PC-3 (cell line): ENCODE measurements around the gene TFB1M. TPM values are rescaled to one million over a fixed set of nuclear protein-coding genes. Genes with fewer than 3 reads are reported as not detected.

ENCODE experiments used
- ATAC-seq: fragments of 200-7000 bp; cut with Tn5 transposase; 2 replicates; pipeline ENCODE4 v1.9.1; 2020; ENCODE audit warnings: mild to moderate bottlenecking, moderate library complexity
- BruUV-seq: library from RNA; stranded (reverse); fragments of 400-500 nt; replicated peaks from 2 replicates; lab custom pipeline; 2021; lab: Mats Ljungman, UMichigan
- CTCF ChIA-PET: fragments of 300-600 bp; sonication (Branson Sonifier 250); formaldehyde crosslinking; loops from one replicate; lab custom pipeline; 2022; ENCODE audit warnings: antibody characterized with exemption; lab: Charles Lee
- POLR2A ChIA-PET: fragments of 300-600 bp; sonication (Branson Sonifier 250); formaldehyde crosslinking; loops from one replicate; lab custom pipeline; 2022; ENCODE audit warnings: antibody characterized with exemption; ENCODE audit not compliant: unreplicated experiment; lab: Charles Lee
- DNase-seq: peaks from one replicate; pipeline ENCODE4 v3.0.0-alpha.2; 2015
- H2AFZ ChIP-seq: fragments of 300-600 bp; sonication (generic); 2 replicates; pipeline ENCODE4 v1.6.0; 2016; ENCODE audit warnings: antibody characterized with exemption, low read length
- H3F3A ChIP-seq: fragments of 300-600 bp; sonication (generic); one replicate; pipeline ENCODE4 v1.6.0; 2017; ENCODE audit warnings: antibody characterized with exemption, low read length, control low read depth, mild to moderate bottlenecking; ENCODE audit not compliant: unreplicated experiment
- H3K27ac ChIP-seq: fragments of 300-600 bp; sonication (generic); 2 replicates; pipeline ENCODE4 v1.5.1; 2016; ENCODE audit warnings: mild to moderate bottlenecking, low read length
- H3K27me3 ChIP-seq: fragments of 300-600 bp; sonication (generic); 2 replicates; pipeline ENCODE4 v1.6.1; 2016; ENCODE audit warnings: low read length, mixed read lengths
- H3K36me3 ChIP-seq: fragments of 300-600 bp; sonication (generic); 2 replicates; pipeline ENCODE4 v1.6.1; 2016; ENCODE audit warnings: low read depth, mixed run types, low read length, mixed read lengths
- H3K4me1 ChIP-seq: fragments of 300-600 bp; sonication (generic); 2 replicates; pipeline ENCODE4 v1.5.1; 2016; ENCODE audit warnings: low read length; ENCODE audit not compliant: insufficient read depth
- H3K4me2 ChIP-seq: fragments of 300-600 bp; sonication (generic); 2 replicates; pipeline ENCODE4 v1.6.0; 2016; ENCODE audit warnings: low read length
- H3K4me3 ChIP-seq: fragments of 300-600 bp; sonication (generic); 2 replicates; pipeline ENCODE4 v1.5.1; 2016; ENCODE audit warnings: mild to moderate bottlenecking, low read length, mixed read lengths
- H3K79me2 ChIP-seq: fragments of 300-600 bp; sonication (generic); 2 replicates; pipeline ENCODE4 v1.6.1; 2017; ENCODE audit warnings: low read length, mixed read lengths
- H3K9ac ChIP-seq: fragments of 300-600 bp; sonication (generic); 2 replicates; pipeline ENCODE4 v1.6.0; 2016; ENCODE audit warnings: mild to moderate bottlenecking, low read length
- H3K9me2 ChIP-seq: fragments of 300-600 bp; sonication (generic); replicated peaks from 2 replicates; pipeline ENCODE4 v1.6.1; 2016; ENCODE audit warnings: mixed run types, low read length, mixed read lengths
- H3K9me3 ChIP-seq: fragments of 300-600 bp; sonication (generic); 2 replicates; pipeline ENCODE4 v1.6.1; 2016; ENCODE audit warnings: low read length, mixed read lengths
- H4K20me1 ChIP-seq: fragments of 300-600 bp; sonication (generic); 2 replicates; pipeline ENCODE4 v1.6.1; 2016; ENCODE audit warnings: low read length, mixed read lengths
- CTCF ChIP-seq: fragments of 300-600 bp; sonication (generic); conservative IDR thresholded peaks from 2 replicates; pipeline ENCODE4 v1.5.1; 2017; ENCODE audit warnings: antibody characterized with exemption, low read depth, mild to moderate bottlenecking, low read length
- EZH2 ChIP-seq: fragments of 300-600 bp; sonication (generic); IDR thresholded peaks from one replicate; pipeline ENCODE4 v1.6.1; 2017; ENCODE audit warnings: antibody characterized with exemption, mild to moderate bottlenecking, low read length; ENCODE audit not compliant: unreplicated experiment
- EZH2phosphoT487 ChIP-seq: fragments of 300-600 bp; sonication (generic); IDR thresholded peaks from 2 replicates; pipeline ENCODE4 v1.6.1; 2018; ENCODE audit warnings: mild to moderate bottlenecking, antibody characterized with exemption, low read length, borderline replicate concordance
- intact Hi-C: fragments of 100-400 bp; cut with micrococcal nuclease; formaldehyde crosslinking; loops from 2 replicates; pipeline ENCODE4 v1.9.0; 2023
- total RNA-seq: library from RNA; depleted of rRNA; stranded (reverse); fragments of >200 nt; gene quantifications from 2 replicates; pipeline ENCODE4 v1.2.3, GENCODE V29; 2014

The TFB1M gene
- total RNA-seq, 1 experiment from 2014 or later, result 23.1 TPM

DNA sequence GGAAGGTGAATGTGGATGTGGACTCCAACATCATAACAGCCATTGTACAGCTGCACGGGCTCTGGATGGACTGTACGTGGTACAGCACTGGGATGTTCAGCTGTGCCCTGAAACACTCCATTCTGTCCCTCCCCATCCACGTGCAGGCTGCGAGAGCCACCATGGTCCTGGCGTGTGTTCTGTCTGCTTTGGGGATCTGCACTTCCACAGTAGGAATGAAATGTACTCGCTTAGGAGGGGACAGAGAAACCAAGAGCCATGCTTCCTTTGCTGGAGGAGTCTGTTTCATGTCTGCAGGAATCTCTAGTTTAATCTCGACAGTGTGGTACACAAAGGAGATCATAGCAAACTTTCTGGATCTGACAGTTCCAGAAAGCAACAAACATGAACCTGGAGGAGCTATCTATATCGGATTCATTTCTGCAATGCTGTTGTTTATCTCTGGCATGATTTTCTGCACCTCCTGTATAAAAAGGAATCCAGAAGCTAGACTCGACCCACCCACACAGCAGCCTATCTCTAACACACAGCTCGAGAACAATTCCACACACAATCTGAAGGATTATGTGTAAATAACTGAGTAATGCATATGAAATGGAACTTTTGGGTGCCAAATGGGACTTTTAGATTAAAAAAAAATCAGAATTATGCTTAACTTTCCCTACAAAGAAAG lies 38.3 kb downstream of the TFB1M start:
- no peak for TF ChIP-seq CTCF
- TF ChIP-seq EZH2, result no peak
- TF ChIP-seq EZH2phosphoT487, result no peak
- Histone ChIP-seq H3K4me3 (no peak overlapping the region), H3K9me2 (no peaks in the 10 kb centered on the region), H3K27ac (no peak overlapping the region), H3K9me3 (no peaks in the 10 kb centered on the region), H3F3A (no peaks in the 10 kb centered on the region), H4K20me1 (no peaks in the 10 kb centered on the region), H3K27me3 (no peaks in the 10 kb centered on the region), H3K79me2 (no peaks in the 10 kb centered on the region), H3K4me2 (no peak overlapping the region), H3K36me3 (no peaks in the 10 kb centered on the region; the same call in 1 of the 2 replicates), H3K9ac (no peak overlapping the region), H2AFZ (no peak overlapping the region), H3K4me1 (peaks cover 8% of the 10 kb centered on the region)
- BruUV-seq, result no TSS peak
- POLR2A ChIA-PET, result no interaction called here
- DNase-seq, result no peak
- CTCF ChIA-PET, result interaction anchor here (0.5 kb wide), 1 partner anchor 42 kb away, joined by 3 read pairs; no protein-coding TSS in a partner anchor
- no peak for ATAC-seq
- intact Hi-C loops, result loop anchor here (2.0 kb wide), 1 partner anchor 39 kb away; the partner anchor contains the start of gene TFB1M

- no peak overlapping the region for H3K4me3 ChIP-seq
- no peaks in the 10 kb centered on the region for H4K20me1 ChIP-seq
- no peak overlapping the region for H3K9ac ChIP-seq
- ATAC-seq, result peak; percentile 55
- no peaks in the 10 kb centered on the region for H3K9me3 ChIP-seq
- H3K36me3 ChIP-seq, result no peaks in the 10 kb centered on the region; the same call in 1 of the 2 replicates
- peaks cover 8% of the 10 kb centered on the region for H3K4me1 ChIP-seq
- no TSS peak for BruUV-seq
- no peak for TF ChIP-seq EZH2phosphoT487
- intact Hi-C loops, result no loop called here
- H2AFZ ChIP-seq, result no peak overlapping the region
- H3K27me3 ChIP-seq, result no peaks in the 10 kb centered on the region
- H3F3A ChIP-seq, result no peaks in the 10 kb centered on the region
- no peaks in the 10 kb centered on the region for H3K79me2 ChIP-seq
- H3K9me2 ChIP-seq, result no peaks in the 10 kb centered on the region
- no peak overlapping the region for H3K27ac ChIP-seq
- ChIA-PET POLR2A (no interaction called here), CTCF (no interaction called here)
- no peak overlapping the region for H3K4me2 ChIP-seq
- no peak for DNase-seq
Observed at GRCh38 chr6:155274533-155274932, 39.8 kb downstream of the TFB1M start.

GRCh38 chr6:155274106-155274505 lies 40.2 kb downstream of the TFB1M start:
- Histone ChIP-seq H3K4me3 (no peak overlapping the region), H3K9ac (no peak overlapping the region), H4K20me1 (no peaks in the 10 kb centered on the region), H3K9me2 (no peaks in the 10 kb centered on the region), H3K36me3 (no peaks in the 10 kb centered on the region; the same call in 1 of the 2 replicates), H3K79me2 (no peaks in the 10 kb centered on the region), H3K9me3 (no peaks in the 10 kb centered on the region), H3K4me1 (peaks cover 8% of the 10 kb centered on the region), H3K27me3 (no peaks in the 10 kb centered on the region), H3K4me2 (no peak overlapping the region), H3F3A (no peaks in the 10 kb centered on the region), H2AFZ (no peak overlapping the region), H3K27ac (no peak overlapping the region)
- no peak for DNase-seq
- POLR2A ChIA-PET, result no interaction called here
- CTCF ChIA-PET, result no interaction called here
- no peak for ATAC-seq
- intact Hi-C loops, result no loop called here
- no peak for TF ChIP-seq EZH2
- no peak for TF ChIP-seq CTCF
- TF ChIP-seq EZH2phosphoT487, result no peak
- no TSS peak for BruUV-seq
